GM12864 (cell line): ENCODE data around the gene PTPN9.

ENCODE experiments used
- DNase-seq: peaks from one replicate; pipeline ENCODE4 v3.0.0-alpha.2; 2011; ENCODE audit warnings: low read depth
- H3K4me3 ChIP-seq: 2 replicates; pipeline ENCODE4 v1.5.1; 2011; ENCODE audit warnings: mild to moderate bottlenecking, low read depth, low read length, control low read depth
- CTCF ChIP-seq: IDR thresholded peaks from 2 replicates; pipeline ENCODE4 v1.5.1; 2011; ENCODE audit warnings: low read depth, mild to moderate bottlenecking, moderate library complexity, low read length, control low read depth, inconsistent platforms; ENCODE audit errors: missing control alignments

PTPN9 gene

GRCh38 chr15:75422554-75422953 is 156.6 kb downstream of the PTPN9 start:
- TF ChIP-seq CTCF, result no peak
- no peak overlapping the region for H3K4me3 ChIP-seq
- no peak for DNase-seq

- H3K4me3 ChIP-seq, result no peak overlapping the region
- TF ChIP-seq CTCF, result no peak
- no peak for DNase-seq
Observed at GRCh38 chr15:75420698-75421097, 158.4 kb downstream of the PTPN9 start.

- no peak for DNase-seq
- no peak for TF ChIP-seq CTCF
- H3K4me3 ChIP-seq, result no peak overlapping the region
Observed at GRCh38 chr15:75416584-75416983, 162.5 kb downstream of the PTPN9 start.
